Stimulated activated effector memory CD8-positive, alpha-beta T cell treated with anti-CD3 and anti-CD28 coated beads, Interleukin-12 subunit alpha, Interleukin-12 subunit beta, amount 100 ng/mL, for 72 hours (primary cell): ENCODE data around the gene GRIK4.
A peak's percentile ranks its signal among the peaks of the same experiment; 100 is the strongest.

Source experiments
- ATAC-seq: fragments of 150-1000 bp; cut with Tn5 transposase; 2 replicates; pipeline ENCODE4 v1.10.0; 2021
- DNase-seq, 2 donors: peaks; one replicate each; pipeline ENCODE4 v3.0.0; 2021 to 2022; ENCODE audit warnings: low spot score in 2 of 2
- H3K27ac Mint-ChIP-seq: one replicate; pipeline ENCODE4 v1.8.0; 2022; ENCODE audit warnings: mild to moderate bottlenecking, mixed read lengths
- H3K36me3 Mint-ChIP-seq: one replicate; pipeline ENCODE4 v1.8.0; 2022; ENCODE audit warnings: mild to moderate bottlenecking, mixed read lengths
- H3K4me1 Mint-ChIP-seq: one replicate; pipeline ENCODE4 v1.8.0; 2022; ENCODE audit warnings: mixed read lengths
- H3K4me3 Mint-ChIP-seq: one replicate; pipeline ENCODE4 v1.8.0; 2022; ENCODE audit warnings: mild to moderate bottlenecking, mixed read lengths
- H3K9me3 Mint-ChIP-seq: one replicate; pipeline ENCODE4 v1.8.0; 2022; ENCODE audit warnings: mixed read lengths

GRIK4 gene

DNA sequence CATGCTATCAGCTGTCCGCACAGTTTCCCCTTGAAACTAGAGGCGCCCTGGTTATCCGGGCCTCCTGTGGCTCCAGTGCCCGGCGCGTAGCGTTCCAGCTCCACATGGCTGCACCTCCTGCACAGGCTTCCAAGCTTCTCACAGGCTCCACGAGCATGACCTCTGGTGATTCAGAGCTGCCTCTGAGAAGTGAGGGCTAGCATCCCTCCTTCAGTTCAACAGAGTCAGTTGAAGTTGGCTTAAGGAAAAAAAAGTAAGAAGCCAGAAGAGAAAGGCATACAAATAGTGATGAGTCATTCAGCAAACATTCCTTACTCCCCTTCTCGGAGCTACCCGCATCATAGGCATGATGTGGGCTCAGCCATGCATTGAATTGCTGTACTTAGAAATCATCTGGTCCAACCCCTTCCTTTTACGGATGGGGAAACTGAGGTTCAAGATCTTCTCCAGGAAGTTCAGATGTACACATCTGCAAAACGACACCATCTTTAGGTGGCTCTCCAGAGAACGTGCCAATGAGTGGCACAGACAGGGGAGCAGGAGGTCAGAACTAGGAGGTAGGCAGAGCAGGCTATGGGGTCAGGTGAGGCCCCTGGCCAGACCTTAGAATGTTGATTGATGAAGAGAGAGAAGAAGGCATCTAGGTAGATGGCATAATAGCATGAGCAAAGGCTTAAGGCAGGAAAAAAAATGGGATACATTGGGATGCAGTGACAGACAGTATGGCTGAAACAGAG lies 296.0 kb downstream of the GRIK4 start:
- Mint-ChIP-seq H3K27ac (no peak overlapping the region), H3K4me3 (no peak overlapping the region), H3K4me1 (peaks cover under 1% of the 10 kb centered on the region), H3K36me3 (no peaks in the 10 kb centered on the region), H3K9me3 (no peaks in the 10 kb centered on the region)
- no peak for DNase-seq
- ATAC-seq: no peak

DNA sequence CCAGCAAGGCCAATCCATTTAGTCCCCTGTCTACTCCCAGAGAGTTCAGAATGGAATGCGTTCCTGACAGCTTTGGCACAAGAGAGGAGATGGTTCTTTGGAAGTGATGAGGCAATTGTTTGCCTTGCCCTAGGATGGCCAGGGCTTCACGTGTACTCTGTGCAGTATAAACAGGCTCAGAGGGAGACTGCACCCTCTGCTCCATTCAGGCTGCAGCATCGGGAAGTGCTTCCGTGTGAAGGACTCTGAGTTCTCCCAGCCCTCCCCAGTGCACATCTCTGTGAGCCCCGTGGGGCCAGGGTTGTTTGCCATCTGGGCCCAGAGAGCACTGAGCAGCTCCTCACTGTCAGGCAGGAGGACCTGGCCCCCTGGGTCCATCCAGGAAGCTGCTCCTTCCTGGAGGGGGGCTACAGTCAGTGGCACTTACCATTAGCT lies 297.1 kb downstream of the GRIK4 start:
- no peaks in the 10 kb centered on the region for H3K36me3 Mint-ChIP-seq
- DNase-seq (no peak), ATAC-seq (no peak)
- no peak overlapping the region for H3K27ac Mint-ChIP-seq
- H3K4me3 Mint-ChIP-seq: no peak overlapping the region
- H3K4me1 Mint-ChIP-seq: no peaks in the 10 kb centered on the region
- no peaks in the 10 kb centered on the region for H3K9me3 Mint-ChIP-seq

DNA sequence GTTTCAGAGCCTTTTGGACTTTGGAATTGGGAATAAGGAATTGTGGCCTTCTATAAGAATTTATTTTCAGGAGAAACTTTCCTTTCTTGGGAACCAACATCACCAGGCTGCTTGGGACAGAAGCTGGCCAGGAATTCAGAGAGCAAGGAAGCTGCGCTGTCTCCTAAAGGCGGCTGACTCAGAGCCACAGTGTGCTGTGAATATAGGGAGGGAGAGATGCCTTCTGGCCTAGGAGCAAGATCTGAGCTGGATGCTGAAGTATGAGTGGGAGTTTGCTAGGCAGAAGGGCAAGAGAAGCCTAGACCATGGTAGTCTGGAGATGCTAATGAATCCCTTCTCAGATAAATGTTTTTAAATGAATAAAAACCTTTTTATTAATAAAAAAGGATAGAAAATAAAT lies 298.7 kb downstream of the GRIK4 start:
- Mint-ChIP-seq H3K36me3 (no peaks in the 10 kb centered on the region), H3K4me1 (no peaks in the 10 kb centered on the region), H3K4me3 (no peak overlapping the region), H3K9me3 (no peaks in the 10 kb centered on the region), H3K27ac (no peak overlapping the region)
- ATAC-seq (no peak), DNase-seq (no peak)

DNA sequence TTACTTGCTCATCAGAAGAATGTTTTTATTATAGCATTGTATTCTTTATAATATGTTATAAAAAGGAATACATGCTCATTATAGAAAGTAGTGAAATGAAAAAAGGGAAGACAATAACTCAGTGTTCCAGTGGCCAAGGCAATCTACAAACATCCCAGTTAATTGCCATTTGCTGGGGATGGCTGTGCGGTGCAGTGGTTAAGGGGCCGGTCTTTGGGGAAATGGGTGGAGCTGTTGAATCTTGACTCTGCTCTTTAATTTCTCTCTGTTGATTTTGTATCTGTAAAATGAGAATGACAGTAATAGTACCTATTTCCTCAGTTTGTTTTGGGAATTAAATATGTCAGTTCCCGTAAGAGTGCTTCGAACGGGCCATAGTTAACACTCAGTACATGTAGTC lies 299.7 kb downstream of the GRIK4 start:
- H3K4me3 Mint-ChIP-seq: no peak overlapping the region
- H3K9me3 Mint-ChIP-seq: no peaks in the 10 kb centered on the region
- H3K36me3 Mint-ChIP-seq: no peaks in the 10 kb centered on the region
- no peaks in the 10 kb centered on the region for H3K4me1 Mint-ChIP-seq
- DNase-seq: no peak
- ATAC-seq: no peak
- H3K27ac Mint-ChIP-seq: no peak overlapping the region

DNA sequence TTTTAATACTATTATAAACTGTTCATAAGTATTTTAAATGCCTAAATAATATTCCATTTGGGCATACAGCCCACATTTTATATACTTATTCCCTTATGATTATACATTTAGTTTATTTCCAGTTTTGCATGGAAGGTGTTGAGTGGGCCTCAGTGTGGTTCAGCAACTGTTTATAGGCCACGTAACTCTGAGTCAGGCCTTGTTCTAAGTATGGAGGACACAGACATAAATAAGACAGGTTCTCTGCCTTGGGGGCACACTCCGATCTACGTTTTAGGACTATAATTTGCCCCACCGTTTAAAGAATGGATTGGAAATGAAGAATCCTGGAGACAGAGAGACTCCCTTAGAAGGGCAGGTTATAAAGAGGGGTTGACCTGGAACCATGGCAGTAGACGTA lies 300.2 kb downstream of the GRIK4 start:
- H3K4me3 Mint-ChIP-seq: no peak overlapping the region
- ATAC-seq (no peak), DNase-seq (no peak)
- H3K4me1 Mint-ChIP-seq: no peaks in the 10 kb centered on the region
- H3K36me3 Mint-ChIP-seq: no peaks in the 10 kb centered on the region
- no peaks in the 10 kb centered on the region for H3K9me3 Mint-ChIP-seq
- H3K27ac Mint-ChIP-seq: no peak overlapping the region

DNA sequence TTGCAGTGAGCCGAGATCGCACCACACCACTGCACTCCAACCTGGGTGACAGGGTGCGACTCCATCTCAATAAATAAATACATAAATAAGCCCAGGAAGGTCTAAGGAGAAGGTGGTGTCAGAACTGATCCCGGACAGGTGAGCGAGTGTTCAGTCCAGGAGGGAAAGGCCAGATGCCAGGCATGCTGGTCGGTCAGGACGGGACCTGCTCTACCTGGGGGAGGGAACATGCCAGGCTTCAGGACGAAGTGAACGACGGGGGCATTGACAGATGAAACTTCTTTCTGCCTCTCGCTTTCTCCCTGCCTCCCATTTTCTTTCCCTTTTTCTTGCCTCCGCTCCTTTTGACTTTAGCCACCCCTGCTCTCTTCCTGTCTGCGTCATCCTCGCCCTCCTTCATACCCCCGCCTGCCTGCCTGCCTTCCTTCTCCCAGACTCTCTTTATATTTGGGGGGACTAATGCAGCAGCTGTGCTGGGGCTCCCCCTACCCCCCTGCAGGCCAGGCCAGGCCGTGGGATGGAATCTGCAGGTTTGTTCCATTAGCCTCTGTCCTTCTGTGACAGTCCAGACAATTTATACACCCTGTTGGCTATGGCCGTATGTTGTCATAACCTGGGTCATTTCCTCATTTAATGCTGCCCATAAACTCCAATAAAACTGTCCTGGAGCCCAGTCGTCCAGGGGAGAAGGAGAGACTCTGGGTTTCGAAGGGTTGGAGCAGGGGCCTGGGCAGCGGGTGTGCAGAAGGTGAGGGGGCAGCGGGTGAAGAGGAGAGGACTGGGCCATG lies 303.2 kb downstream of the GRIK4 start:
- DNase-seq: no peak
- H3K9me3 Mint-ChIP-seq: no peaks in the 10 kb centered on the region
- no peaks in the 10 kb centered on the region for H3K4me1 Mint-ChIP-seq
- no peaks in the 10 kb centered on the region for H3K36me3 Mint-ChIP-seq
- no peak overlapping the region for H3K4me3 Mint-ChIP-seq
- no peak overlapping the region for H3K27ac Mint-ChIP-seq
- ATAC-seq: no peak

DNA sequence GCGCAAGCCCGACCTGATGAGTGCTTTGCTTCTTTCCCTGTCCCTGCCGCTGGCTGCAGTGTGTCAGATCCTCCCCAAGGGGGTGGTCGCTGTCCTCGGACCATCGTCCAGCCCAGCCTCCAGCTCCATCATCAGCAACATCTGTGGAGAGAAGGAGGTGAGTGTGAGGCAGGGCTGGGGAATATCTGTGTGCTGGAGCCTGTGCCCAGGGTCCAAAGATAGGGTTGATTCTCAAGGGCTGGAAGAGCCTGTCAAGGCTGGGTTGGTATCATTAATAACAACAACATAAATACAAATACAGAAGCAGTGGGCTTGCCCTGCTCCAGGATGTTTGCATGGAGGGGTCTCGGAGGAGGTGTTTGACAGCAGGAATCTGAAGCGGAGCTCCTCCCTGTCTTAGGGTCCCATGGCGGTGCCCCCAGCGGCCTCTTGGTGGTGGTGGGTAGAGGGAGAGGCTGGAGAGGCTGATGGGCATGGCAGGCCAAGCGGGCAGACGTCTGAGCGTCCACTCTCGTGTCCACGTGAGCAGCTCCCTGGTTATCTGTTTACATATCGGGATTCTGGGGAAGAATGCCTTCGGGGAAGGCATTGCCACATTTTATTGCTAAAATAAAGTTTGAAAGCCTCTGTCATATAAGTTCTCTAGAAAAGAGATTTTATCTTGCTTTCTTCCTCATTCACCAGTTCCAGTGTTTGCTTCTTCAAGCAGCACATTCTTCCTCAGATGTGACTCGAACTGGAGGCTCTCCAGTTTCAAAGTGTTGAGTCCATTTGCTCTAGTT lies 304.0 kb downstream of the GRIK4 start:
- DNase-seq (no peak), ATAC-seq (no peak)
- H3K4me3 Mint-ChIP-seq: no peak overlapping the region
- H3K9me3 Mint-ChIP-seq: no peaks in the 10 kb centered on the region
- H3K27ac Mint-ChIP-seq: no peak overlapping the region
- H3K36me3 Mint-ChIP-seq: no peaks in the 10 kb centered on the region
- H3K4me1 Mint-ChIP-seq: no peaks in the 10 kb centered on the region

DNA sequence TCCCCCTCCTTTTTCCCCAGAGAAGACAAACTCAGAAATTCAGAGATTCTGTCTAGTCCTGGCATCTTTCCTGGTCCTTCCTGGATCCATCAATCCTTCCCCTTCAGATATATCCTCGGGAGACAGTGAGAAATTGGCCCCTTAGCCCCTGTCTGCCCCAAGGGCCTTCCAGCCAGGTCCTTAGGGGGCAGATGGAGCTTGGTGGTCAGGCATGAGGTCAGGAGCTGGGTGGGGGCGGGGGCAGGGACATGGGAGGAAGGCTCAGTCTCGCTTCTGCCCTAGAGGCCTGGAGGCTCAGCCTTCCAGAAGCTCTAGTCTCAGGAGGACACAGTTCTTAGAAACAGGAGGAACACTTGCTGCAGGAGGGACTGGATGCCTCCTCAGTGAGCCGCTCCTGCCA lies 304.6 kb downstream of the GRIK4 start:
- Mint-ChIP-seq H3K4me1 (no peaks in the 10 kb centered on the region), H3K27ac (no peak overlapping the region), H3K9me3 (no peaks in the 10 kb centered on the region), H3K36me3 (no peaks in the 10 kb centered on the region), H3K4me3 (no peak overlapping the region)
- ATAC-seq (no peak), DNase-seq (no peak)

DNA sequence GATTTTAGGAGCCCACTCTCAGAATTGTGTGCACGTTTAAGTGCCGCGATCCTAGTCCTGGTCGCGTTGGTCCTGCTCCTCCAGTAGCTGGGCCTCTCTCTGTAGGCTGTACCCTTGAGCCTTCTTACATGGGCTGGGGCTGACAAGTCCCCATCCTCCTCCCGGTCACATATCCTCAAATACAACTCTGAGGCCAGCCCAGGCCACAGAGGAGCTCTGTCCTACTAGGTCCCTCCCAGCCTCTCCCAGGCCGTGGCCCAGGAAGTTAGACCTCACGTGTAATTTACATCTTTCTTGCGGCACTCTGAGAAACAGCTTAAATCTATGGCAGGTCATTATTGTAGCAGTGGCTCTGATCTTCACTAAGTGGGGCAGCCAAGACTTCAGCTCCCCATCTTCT lies 305.2 kb downstream of the GRIK4 start:
- peak; percentile 17 for ATAC-seq
- no peak overlapping the region for H3K4me3 Mint-ChIP-seq
- no peak for DNase-seq
- H3K36me3 Mint-ChIP-seq: no peaks in the 10 kb centered on the region
- no peaks in the 10 kb centered on the region for H3K4me1 Mint-ChIP-seq
- H3K27ac Mint-ChIP-seq: no peak overlapping the region
- no peaks in the 10 kb centered on the region for H3K9me3 Mint-ChIP-seq

DNA sequence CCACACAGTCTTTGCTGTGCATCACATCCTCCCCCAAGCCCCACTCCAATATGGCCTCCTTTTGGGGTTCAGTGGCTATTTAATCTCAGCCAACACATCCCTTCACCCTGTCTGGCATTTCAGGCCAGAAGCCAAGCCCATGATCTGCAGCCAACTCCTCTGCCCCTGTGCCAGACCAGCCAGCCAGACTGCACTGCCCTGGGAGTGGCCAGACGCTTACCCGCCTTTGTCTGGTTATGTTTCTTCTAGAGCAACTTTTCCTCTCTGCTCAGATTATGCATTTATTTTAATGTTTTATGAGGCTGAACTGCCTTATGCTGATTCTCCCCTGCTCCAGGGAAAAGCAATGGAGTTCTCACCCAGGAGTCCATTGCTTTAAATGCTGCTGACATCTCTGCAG lies 305.6 kb downstream of the GRIK4 start:
- ATAC-seq: no peak
- Mint-ChIP-seq H3K9me3 (no peaks in the 10 kb centered on the region), H3K27ac (no peak overlapping the region), H3K4me1 (no peaks in the 10 kb centered on the region), H3K4me3 (no peak overlapping the region), H3K36me3 (no peaks in the 10 kb centered on the region)
- no peak for DNase-seq

DNA sequence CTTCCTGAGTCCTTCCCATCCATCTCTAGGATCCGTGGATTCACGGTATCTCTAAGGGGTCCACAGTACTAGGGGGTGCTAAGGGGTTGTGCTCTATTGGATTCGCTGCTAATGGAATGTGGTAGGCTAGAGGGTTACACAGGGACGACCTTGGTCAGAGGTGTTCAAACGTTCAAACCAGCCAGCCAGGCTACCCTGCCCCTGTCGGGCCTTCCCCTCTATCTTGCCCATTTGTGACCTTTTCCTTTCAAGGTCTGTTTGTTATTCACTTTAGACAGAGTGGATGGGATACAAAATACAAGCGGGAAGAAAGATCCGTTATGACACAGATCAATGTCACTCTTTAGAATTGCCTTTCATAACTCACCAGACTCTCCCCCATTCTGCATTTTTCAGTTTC lies 306.5 kb downstream of the GRIK4 start:
- Mint-ChIP-seq H3K27ac (no peak overlapping the region), H3K9me3 (no peaks in the 10 kb centered on the region), H3K4me1 (no peaks in the 10 kb centered on the region), H3K4me3 (no peak overlapping the region), H3K36me3 (no peaks in the 10 kb centered on the region)
- no peak for ATAC-seq
- DNase-seq: no peak

DNA sequence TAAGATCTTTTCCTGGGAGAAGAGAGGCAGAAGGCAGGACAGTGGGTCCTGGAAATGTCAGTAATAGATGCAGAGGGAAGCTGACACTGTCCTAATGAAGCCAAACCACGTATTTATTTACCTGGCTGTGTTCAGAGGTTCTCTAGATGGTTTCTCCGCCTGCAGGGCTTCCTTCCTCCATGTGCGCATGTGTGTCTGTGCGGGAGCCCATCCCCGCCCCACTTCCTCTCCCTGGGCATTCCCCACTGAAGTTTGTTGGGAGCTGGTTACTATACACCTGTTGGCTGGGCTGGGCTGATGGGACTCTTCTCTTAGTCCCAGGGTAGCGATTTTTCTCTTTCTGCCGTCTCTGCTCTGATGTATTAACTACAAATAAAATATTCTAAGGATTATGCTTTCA lies 307.5 kb downstream of the GRIK4 start:
- Mint-ChIP-seq H3K27ac (no peak overlapping the region), H3K4me1 (no peaks in the 10 kb centered on the region), H3K36me3 (no peaks in the 10 kb centered on the region), H3K9me3 (no peaks in the 10 kb centered on the region), H3K4me3 (no peak overlapping the region)
- DNase-seq (no peak), ATAC-seq (no peak)

DNA sequence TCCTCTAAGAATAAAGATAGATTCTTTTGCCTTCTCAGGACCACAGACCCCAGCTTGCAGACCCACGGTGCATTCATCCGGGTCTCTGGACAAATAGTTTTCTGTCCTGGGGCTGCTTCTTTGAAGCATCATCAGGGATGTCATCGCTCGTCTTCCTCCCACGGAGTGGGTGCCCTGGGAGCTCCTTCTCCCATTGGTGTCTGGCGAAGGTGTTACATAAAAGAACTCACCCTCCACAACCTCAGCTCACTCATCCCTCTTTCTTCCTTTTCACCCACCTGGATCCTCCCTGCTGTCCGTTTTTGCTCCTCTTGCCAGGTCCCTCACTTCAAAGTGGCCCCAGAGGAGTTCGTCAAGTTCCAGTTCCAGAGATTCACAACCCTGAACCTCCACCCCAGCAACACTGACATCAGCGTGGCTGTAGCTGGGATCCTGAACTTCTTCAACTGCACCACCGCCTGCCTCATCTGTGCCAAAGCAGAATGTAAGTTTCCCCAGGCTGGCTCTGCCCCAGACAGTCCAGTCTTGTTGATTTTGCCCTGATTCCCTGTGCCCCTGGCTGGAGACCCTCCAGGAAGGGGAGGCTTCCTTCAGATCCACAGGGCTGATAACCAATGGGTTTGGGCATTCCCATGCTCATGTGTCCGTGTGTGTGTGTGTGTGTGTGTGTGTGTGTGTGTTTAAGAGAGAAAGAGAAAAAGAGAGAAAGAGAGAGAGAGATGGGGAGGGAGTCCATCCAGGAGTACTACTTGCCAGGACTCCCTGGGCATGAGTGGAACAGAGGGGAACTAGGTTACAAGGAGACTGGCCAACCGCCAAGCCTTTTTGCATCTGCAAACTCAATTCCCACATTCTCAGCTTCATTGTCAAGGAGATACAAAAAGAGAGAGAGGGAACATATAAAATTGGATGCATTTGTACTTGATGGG lies 308.2 kb downstream of the GRIK4 start:
- H3K4me3 Mint-ChIP-seq: no peak overlapping the region
- ATAC-seq (no peak), DNase-seq (no peak)
- H3K36me3 Mint-ChIP-seq: no peaks in the 10 kb centered on the region
- no peaks in the 10 kb centered on the region for H3K4me1 Mint-ChIP-seq
- no peaks in the 10 kb centered on the region for H3K9me3 Mint-ChIP-seq
- peak overlapping the region; percentile 46 for H3K27ac Mint-ChIP-seq

DNA sequence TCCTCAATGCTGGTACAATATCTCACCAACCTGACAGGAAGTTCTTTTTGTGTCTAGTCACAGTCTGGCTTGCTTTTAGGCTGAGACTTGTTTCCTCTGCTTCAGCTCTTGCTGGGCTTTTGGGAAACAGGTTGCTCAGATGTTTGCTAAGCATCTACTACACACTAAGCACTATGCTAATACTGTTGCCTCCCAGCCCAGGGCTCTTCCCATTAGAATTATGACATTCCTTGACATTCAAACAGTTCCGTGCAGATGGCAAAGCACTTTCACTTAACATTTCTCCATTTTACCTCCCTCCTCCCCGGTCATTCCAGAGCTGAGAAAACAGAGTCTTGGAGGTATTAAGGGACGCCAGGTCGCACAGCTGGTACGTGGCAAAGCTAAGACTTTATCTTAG lies 311.6 kb downstream of the GRIK4 start:
- H3K36me3 Mint-ChIP-seq: no peaks in the 10 kb centered on the region
- H3K27ac Mint-ChIP-seq: no peak overlapping the region
- no peak for ATAC-seq
- H3K4me3 Mint-ChIP-seq: no peak overlapping the region
- H3K9me3 Mint-ChIP-seq: no peaks in the 10 kb centered on the region
- DNase-seq: no peak
- no peaks in the 10 kb centered on the region for H3K4me1 Mint-ChIP-seq

DNA sequence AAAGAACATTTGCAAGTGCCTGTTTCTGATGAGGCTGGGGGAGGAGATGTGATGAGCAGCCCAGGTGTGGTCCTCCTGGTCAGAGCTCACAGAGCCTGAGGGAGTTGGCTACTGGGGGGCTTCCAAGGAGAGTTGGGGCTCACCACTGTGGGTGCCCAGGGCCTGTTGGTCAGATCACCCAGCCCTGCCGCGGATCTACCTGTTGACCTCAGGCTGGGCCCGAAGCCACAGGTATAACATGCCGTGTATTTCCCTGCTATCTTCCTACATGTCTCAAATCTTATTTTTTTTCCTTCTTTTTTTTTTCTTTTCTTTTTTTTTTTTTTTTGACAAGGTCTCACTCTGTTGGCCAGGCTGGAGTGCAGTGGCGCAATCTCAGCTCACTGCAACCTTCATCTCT lies 312.7 kb downstream of the GRIK4 start:
- DNase-seq: no peak
- Mint-ChIP-seq H3K9me3 (no peaks in the 10 kb centered on the region), H3K4me1 (no peaks in the 10 kb centered on the region), H3K4me3 (no peak overlapping the region), H3K36me3 (no peaks in the 10 kb centered on the region), H3K27ac (no peak overlapping the region)
- no peak for ATAC-seq
